Iris pigment epithelial cell (primary cell): ENCODE data around the gene LRRC28.

ENCODE experiments used
- DNase-seq: peaks from one replicate; pipeline ENCODE4 v3.0.0-alpha.2; 2011; ENCODE audit warnings: low read depth

Gene LRRC28

GRCh38 chr15:99416191-99417188 is 165.2 kb downstream of the LRRC28 start:
- no peak for DNase-seq

- peak; percentile 49 for DNase-seq
Measured at GRCh38 chr15:99421172-99421656, 169.9 kb downstream of the LRRC28 start.

GRCh38 chr15:99421758-99422157 is 170.5 kb downstream of the LRRC28 start:
- no peak for DNase-seq

GRCh38 chr15:99423186-99424130 is 172.2 kb downstream of the LRRC28 start:
- no peak for DNase-seq

- DNase-seq: no peak
Measured at GRCh38 chr15:99424131-99424571, 172.9 kb downstream of the LRRC28 start.

- DNase-seq: peak; percentile 80
Measured at GRCh38 chr15:99424978-99425656, 173.8 kb downstream of the LRRC28 start.

GRCh38 chr15:99425657-99426301 is 174.5 kb downstream of the LRRC28 start:
- no peak for DNase-seq

GRCh38 chr15:99426431-99427105 is 175.3 kb downstream of the LRRC28 start:
- no peak for DNase-seq

GRCh38 chr15:99427210-99427609 is 175.9 kb downstream of the LRRC28 start:
- no peak for DNase-seq

- no peak for DNase-seq
Measured at GRCh38 chr15:99427668-99428361, 176.5 kb downstream of the LRRC28 start.

- DNase-seq: no peak
Measured at GRCh38 chr15:99429681-99430081, 178.4 kb downstream of the LRRC28 start.

GRCh38 chr15:99430881-99431401 is 179.7 kb downstream of the LRRC28 start:
- no peak for DNase-seq

- no peak for DNase-seq
Measured at GRCh38 chr15:99431661-99432091, 180.4 kb downstream of the LRRC28 start.

GRCh38 chr15:99432271-99433025 is 181.2 kb downstream of the LRRC28 start:
- no peak for DNase-seq

GRCh38 chr15:99433026-99433756 is 181.9 kb downstream of the LRRC28 start:
- DNase-seq: no peak

GRCh38 chr15:99433757-99434450 is 182.6 kb downstream of the LRRC28 start:
- no peak for DNase-seq

- DNase-seq: no peak
Measured at GRCh38 chr15:99434506-99435112, 183.3 kb downstream of the LRRC28 start.
